Erythroblast (primary cell): ENCODE data around the gene MAGI1.

ENCODE experiments used
- DNase-seq, 2 experiments: peaks; one replicate each; lab custom pipeline; 2025; lab: John Stamatoyannopoulos, UW
- GATA1 ChIP-seq: IDR thresholded peaks from 2 replicates; pipeline ENCODE4 v1.6.1; 2011; ENCODE audit warnings: low read depth, mild to moderate bottlenecking, control low read depth, low read length, moderate library complexity
- POLR2A ChIP-seq: IDR thresholded peaks from 2 replicates; pipeline ENCODE4 v1.6.1; 2011; ENCODE audit warnings: mild to moderate bottlenecking, low read length

The MAGI1 gene

GRCh38 chr3:65831733-65832425 lies 206.8 kb downstream of the MAGI1 start:
- TF ChIP-seq POLR2A (no peak), GATA1 (no peak)
- no peak for DNase-seq

DNA sequence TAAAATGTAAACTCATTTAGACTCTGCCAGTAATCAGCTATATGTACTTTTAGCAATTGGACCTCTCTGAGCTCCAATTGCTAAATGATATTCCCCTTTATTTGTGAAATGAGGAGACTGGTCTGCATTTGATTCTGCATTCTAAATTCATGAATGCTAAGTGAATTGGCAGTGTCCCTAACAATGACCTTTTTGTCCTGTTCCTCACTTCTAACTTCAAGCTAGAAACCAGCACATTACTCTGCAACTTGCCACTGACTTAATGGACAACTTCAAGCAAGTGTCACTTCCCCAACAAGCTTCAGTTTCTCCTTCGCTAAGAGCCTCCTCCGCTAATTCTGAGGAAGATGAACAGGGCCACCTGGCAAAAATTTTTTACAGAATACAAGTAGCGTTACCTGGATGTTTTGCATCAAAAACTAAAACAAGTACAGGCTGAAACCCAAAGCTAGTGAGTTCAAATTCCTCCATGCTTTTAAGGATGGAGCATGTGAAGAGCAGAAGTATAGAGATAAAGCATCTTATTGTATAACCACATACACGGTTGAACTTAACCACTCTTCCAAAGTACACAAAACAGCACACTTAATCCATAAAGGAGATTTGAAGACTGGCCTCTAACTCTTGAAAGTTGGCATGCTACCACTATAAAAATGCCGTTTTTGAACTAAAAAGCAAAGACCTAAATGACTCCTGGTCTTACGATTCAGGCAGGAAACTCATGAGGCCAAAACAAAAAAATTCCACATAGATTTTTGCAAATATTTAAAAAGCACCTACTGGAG lies 207.6 kb downstream of the MAGI1 start:
- TF ChIP-seq GATA1 (no peak), POLR2A (no peak)
- no peak for DNase-seq

GRCh38 chr3:65829228-65829627 lies 209.5 kb downstream of the MAGI1 start:
- TF ChIP-seq POLR2A: no peak
- no peak for TF ChIP-seq GATA1
- DNase-seq: no peak

DNA sequence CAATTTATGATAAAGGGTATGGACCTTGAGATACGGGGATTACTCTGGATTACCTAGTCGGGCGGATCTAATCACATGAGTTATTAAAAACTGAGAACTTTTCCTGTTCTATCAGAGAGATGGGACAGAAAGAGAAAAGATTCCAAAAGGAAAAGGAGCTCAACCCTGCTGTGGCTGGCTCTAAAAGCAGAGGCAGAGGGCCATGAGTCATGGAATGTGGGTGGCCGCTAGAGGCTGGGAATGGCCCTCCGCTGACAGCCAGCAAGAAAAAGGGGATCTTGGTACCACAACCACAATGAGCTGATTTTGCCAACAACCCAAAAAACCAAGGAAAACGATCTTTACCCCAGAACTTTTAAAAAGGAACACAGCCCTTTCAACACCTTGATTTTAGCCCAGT lies 210.0 kb downstream of the MAGI1 start:
- TF ChIP-seq GATA1 (no peak), POLR2A (no peak)
- no peak for DNase-seq

DNA sequence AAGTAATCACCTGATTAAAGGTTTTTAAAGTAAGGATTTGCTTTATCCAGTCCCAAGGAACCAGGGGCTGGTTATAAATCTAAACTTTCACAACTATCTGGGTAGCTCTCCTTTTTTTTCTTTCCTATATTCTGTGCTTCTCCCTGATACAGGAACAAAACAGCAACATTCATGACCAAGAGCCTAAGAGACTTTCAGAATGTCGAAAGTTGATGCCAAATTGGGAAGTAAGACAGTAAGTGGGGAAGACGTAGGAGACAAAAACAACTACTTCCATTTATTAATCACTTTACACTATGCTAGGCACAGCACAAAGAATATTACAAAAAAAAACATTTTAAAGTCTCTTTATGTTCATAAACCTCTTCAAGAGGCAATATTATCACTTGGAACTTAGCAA lies 211.6 kb downstream of the MAGI1 start:
- no peak for DNase-seq

DNA sequence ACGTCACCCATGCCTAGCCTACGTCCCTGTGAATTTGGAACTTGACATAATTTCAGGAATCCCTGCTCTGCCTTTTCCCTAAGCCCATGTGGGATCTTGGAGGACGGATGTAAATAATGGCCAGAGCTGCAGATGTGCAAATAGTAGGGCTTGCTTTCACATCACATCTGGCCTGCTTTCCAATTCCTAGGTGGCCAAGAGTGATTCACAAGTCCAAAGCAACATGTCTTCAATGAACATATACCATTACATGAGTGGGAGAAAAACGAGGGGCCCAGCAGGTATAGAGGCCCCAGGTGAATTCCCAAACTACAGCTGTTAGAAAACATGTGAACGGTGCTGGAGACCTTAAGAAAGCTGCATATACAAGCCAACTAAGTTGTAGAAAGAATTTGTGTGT lies 214.6 kb downstream of the MAGI1 start:
- DNase-seq: no peak
- no peak for TF ChIP-seq POLR2A
- no peak for TF ChIP-seq GATA1

More for the DNA sequence above, 211.6 kb downstream of the MAGI1 start:
- TF ChIP-seq GATA1: no peak
- TF ChIP-seq POLR2A: no peak

GRCh38 chr3:65820600-65820999 lies 218.1 kb downstream of the MAGI1 start:
- DNase-seq: no peak
- no peak for TF ChIP-seq GATA1

DNA sequence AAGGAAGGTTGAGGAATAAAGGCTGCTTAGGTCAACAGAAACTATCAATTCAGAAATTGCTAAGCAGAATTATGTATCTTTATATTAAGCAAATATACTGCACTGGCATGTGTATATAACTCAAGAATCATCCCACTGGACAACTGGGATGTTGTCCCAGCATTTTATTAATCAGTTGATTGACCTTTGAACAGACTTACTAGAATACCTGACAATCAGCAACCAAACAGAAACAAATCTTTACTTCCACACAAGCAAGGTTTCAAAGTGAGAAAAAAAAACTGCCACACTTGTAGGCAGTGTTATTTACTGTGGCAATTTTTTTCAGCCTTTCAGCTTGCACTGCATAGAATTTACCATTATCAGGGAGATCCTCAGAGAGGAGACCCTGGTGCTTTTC lies 218.8 kb downstream of the MAGI1 start:
- TF ChIP-seq POLR2A: no peak
- no peak for TF ChIP-seq GATA1
- no peak for DNase-seq

- TF ChIP-seq POLR2A (no peak), GATA1 (no peak)
- no peak for DNase-seq
These were observed 221.1 kb downstream of the MAGI1 start for GRCh38 chr3:65817553-65818126.

DNA sequence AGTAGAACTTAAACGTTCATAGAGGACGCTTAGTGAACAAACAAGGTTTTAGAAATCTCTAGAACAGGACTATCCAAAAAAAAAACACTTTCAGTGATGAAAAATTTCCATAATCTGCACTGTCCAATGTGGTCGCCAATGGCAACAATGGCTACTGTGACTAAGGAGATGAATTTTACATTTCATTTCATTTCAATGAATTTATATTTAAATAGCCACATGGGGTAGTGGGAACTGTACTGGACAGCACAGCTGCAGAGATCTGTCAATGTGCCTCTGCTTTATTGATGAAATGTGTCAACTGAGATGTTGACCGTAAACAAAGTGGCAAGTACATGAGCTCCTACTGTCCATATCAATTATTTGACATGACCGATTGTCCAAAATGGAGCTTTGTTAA lies 222.5 kb downstream of the MAGI1 start:
- TF ChIP-seq POLR2A (no peak), GATA1 (no peak)
- no peak for DNase-seq

- no peak for TF ChIP-seq GATA1
- no peak for TF ChIP-seq POLR2A
- no peak for DNase-seq
These were observed 223.7 kb downstream of the MAGI1 start for GRCh38 chr3:65814845-65815578.

GRCh38 chr3:65811892-65812291 lies 226.8 kb downstream of the MAGI1 start:
- TF ChIP-seq POLR2A (no peak), GATA1 (no peak)
- no peak for DNase-seq

DNA sequence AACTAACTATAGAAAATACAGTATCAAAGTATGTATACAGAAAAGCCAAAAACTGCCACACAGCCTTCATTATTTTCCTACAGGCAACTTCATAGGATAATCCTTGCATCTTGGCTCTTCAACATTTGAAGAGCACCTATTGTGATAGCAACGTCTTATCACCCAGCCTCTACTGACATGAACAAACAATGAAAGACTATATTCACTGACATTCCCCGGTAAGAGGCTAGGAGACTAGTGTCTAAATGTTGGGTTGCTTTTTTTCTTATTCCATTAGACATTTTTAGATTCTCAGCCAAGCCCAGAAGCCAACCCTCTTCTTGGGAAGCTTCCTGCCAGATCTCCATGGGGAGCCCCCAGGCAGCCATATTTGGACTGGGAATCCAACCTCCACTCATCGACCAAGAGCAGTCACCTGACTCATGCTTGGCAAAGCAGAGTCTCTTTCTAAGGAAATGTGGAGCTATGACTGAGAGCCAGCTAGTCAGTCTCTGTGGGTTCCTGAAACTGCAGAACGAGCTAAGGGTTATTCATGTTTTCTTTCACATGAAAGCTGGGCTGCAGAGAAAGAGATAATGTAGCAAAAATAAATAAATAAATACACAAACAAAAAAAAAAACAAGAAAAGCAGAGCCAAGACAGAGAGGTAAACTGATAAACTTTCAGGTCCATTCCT lies 227.5 kb downstream of the MAGI1 start:
- no peak for DNase-seq
- no peak for TF ChIP-seq GATA1
- TF ChIP-seq POLR2A: no peak

- DNase-seq: no peak
- TF ChIP-seq POLR2A (no peak), GATA1 (no peak)
These were observed 228.4 kb downstream of the MAGI1 start for GRCh38 chr3:65810302-65810701.
